ENCODE measurements around the gene DPPA2.

The DPPA2 gene

GRCh38 chr3:109257269-109257668 lies 59.0 kb downstream of the DPPA2 start:
- no peak for TF ChIP-seq CTCF (IDR thresholded peaks at IDR 0.05; ENCODE audit: low read depth, low read length)
- no peak overlapping the region for H3K4me3 ChIP-seq (ENCODE audit: low read depth, low read length)
- in situ Hi-C loops (cut with HindIII; ENCODE audit: low sequenced_read_pairs), result no loop called here
- DNase-seq (ENCODE audit: low read depth, low spot score), result peak; percentile 94

GRCh38 chr3:109254770-109255169 lies 61.5 kb downstream of the DPPA2 start:
- DNase-seq (ENCODE audit: low read depth, low spot score), result no peak
- in situ Hi-C loops (cut with HindIII; ENCODE audit: low sequenced_read_pairs), result no loop called here
- no peak overlapping the region for H3K4me3 ChIP-seq (ENCODE audit: low read depth, low read length)
- TF ChIP-seq CTCF (IDR thresholded peaks at IDR 0.05; ENCODE audit: low read depth, low read length), result no peak

GRCh38 chr3:109252641-109253040 lies 63.7 kb downstream of the DPPA2 start:
- no peak for TF ChIP-seq CTCF (IDR thresholded peaks at IDR 0.05; ENCODE audit: low read depth, low read length)
- DNase-seq (ENCODE audit: low read depth, low spot score), result no peak
- no peak overlapping the region for H3K4me3 ChIP-seq (ENCODE audit: low read depth, low read length)
- in situ Hi-C loops (cut with HindIII; ENCODE audit: low sequenced_read_pairs), result no loop called here

Measured in astrocyte of the spinal cord (primary cell).